Head of caudate nucleus (tissue), 42 donors: ENCODE data around the gene NR5A1.

Experiments
- DNase-seq, 42 donors: peaks; one replicate each; pipeline versions ENCODE4 v3.0.0 to v3.0.0-alpha.2; 2020 to 2021; ENCODE audit warnings: mixed read lengths in 7 of 42
- intact Hi-C: fragments of 100-400 bp; cut with DNase I; formaldehyde crosslinking; loops from one replicate; pipeline ENCODE4 v1.15.0; 2022

The NR5A1 gene

DNA sequence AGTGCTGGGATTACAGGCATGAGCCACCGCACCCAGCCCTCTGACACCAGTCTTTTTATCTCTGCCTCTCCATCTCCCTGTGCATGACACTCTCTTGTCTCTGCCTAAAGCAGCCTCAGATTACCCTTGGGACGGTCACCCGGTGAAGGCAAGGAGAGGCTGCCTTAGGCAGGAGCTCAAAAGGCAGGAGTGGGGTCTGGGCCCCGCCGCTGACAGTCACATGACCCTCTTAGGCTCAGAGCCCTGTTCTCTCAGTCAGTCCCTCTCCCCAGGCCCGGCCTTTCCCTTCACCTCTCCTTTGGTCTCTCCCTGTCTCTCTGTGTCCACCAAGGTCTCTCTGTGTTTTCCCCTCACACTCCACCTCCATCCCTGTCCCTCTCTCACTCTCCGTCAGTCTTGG, 34.4 kb downstream of the NR5A1 start:
- intact Hi-C loops: loop anchor here (10.0 kb wide), 1 partner anchor 62 kb away; no protein-coding TSS in a partner anchor
- DNase-seq: no peak

DNA sequence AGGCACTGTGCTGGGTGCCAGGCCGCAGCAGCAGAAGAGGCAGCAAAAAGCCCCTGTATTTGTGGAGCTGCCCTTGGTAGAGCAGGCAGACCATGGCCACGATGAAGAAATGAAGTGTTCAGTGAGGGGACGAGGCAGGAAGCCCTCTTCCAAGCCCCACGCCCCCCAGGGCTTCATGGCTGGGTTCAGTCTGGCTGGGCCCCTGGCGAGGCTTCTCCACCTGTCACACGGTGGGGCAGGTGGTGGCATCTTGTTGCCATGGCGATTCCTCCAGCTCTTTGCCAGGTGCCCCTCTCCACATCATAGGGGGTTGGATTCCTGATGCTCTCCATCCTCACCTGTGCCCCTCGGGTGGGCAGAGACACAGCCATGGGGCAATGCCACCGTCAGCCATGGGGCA, 35.4 kb downstream of the NR5A1 start:
- no peak for DNase-seq
- intact Hi-C loops: loop anchor here (10.0 kb wide), 1 partner anchor 63 kb away; no protein-coding TSS in a partner anchor

DNA sequence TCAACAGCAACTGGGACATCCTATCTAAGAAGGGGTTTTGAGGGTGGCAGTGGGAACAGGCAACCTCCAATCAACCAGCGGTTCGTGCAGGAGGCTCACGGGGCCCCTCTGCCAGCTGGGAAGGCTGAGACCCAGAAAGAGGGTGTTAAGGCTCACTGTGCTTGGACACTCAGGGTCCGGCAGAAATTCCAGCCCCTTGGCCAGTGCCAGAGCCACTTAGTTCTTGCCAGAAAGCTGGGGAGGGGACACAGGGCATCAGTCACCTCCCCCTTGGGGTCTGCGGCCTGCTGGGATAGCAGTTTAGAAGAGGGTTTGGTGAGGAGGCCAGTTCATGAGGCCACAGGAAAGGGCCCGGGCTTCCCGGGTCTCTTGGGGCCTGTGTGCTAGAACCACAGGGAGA, 36.5 kb downstream of the NR5A1 start:
- no peak for DNase-seq
- intact Hi-C loops: loop anchor here (10.0 kb wide), 1 partner anchor 64 kb away; no protein-coding TSS in a partner anchor

DNA sequence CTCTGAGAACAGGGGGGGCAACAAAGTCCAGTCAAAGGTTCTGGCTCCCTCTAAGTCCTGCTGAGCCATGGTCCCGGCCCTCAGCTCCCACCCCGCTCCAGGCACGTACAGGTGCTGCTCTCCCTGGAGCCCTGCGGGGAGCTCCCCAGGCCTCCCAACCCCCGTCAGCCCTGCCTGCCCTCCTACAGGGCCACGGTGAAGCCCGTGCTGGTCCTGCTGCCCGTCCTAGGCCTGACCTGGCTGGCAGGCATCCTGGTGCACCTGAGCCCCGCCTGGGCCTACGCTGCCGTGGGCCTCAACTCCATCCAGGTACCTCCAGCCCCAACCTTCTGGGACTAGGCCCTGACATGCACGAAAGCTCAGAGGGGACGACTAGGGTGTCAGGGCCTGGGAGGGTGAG, 36.9 kb downstream of the NR5A1 start:
- no peak for DNase-seq
- intact Hi-C loops: loop anchor here (10.0 kb wide), 1 partner anchor 64 kb away; no protein-coding TSS in a partner anchor

DNA sequence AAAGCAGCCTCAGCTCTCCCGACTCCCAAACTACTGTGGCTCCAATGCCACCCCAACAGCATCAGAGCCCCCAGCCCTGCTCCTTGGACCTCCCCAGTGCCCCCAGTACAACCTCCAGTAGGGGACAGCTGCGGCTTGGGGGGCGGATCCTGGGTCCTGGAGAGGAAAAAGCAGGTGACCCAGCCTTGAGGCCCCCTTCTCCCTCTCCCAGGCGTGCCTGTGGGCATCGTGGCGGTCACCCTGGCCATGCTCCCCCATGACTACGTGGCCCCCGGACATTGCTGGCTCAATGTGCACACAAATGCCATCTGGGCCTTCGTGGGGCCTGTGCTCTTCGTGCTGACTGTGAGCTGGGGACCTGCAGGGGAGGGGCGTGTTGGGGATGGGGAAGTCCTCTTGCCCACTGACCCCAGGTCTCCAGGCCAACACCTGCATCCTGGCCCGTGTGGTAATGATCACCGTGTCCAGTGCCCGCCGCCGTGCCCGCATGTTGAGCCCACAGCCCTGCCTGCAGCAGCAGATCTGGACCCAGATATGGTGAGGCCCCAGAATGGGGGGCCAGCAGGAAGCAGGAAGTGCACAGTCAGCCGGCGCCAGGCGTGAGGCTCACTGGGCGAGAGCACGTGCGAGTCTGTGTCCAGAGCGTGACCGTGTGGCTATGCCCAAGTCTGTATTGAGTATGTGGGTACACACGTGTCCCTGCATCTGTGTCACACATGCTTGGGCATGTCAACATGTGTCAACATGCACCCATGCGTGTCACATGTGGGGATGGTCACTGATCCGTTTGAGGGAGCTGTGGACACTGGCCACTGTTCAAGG, 38.0 kb downstream of the NR5A1 start:
- no peak for DNase-seq
- intact Hi-C loops: no loop called here

DNA sequence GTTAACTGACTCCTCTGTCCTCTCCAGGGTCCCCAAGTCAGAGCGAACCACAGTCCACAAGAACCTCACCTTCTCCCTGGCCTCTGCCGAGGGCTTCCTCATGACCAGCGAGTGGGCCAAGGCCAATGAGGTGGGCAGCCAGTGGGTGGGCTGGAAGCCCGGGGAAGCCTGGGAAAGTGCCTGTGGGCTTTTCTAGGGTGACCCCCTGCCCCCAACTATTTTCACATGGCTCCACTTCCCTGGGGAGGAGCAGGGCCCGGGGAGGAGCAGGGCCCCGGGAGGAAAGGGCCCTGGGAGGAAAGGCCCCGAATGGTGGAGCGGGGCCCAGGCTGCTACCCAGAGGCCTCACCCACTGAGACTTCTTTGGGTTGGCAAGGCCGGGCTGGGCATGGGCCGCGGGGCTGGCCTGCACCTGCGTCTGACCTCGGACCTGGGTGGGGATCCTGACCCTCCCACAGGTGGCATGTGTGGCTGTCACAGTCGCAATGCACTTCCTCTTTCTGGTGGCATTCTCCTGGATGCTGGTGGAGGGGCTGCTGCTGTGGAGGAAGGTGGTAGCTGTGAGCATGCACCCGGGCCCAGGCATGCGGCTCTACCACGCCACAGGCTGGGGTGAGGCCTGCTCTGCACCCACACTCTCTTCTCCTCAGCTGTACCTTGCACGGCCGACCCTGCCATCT, 39.0 kb downstream of the NR5A1 start:
- intact Hi-C loops: no loop called here
- DNase-seq: no peak

DNA sequence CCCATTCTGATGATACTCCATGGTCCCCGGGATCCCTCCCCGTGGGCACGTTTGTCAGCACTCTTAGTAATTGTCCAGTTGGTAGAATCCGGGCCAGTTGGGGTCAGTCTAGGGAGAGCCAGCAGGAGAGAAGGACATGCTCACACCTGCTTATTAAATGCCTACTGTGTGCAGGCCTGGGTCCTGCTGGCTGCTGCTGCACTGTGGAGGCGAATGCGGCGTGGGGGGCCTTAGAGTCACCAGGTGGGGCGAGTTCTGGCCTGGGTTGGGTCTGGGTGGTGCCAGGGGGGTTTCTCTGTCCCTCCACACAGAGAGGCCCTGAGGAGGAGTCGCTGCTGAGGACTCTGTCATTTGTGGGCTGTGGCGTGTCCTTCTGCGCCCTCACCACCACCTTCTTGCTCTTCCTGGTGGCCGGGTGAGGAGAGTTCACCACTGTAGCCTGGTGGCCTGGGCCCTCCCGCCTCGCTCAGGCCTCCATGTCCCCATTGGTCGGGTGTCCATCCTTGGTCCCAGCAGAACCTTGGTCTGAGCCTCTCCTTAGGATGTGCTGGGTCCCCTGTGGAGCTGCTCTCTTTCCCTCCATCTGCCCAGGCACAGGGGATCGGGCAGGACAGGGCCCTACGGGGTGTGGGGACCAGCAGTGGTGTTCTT, 39.7 kb downstream of the NR5A1 start:
- DNase-seq: no peak

DNA sequence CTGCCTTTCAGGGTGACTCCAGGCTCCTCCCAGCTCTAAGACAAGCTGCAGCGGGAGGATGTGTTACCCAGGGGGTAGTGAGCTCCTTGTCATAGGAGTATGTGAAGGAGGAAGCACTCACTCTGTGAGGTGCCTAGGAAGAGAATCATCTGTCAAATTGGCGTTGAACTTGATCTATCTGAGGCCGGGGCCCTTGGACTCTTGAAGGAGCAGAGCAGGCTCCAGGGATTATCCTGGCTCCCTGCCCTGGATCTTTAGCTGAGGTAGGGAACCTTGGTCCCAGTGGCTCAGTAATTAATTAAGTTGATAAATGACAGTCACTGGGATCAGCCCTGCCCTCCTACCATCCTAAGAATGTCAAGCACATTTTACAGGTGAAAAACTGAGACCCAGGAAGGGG, 41.5 kb downstream of the NR5A1 start:
- intact Hi-C loops: no loop called here

More for the DNA sequence above, 39.7 kb downstream of the NR5A1 start:
- intact Hi-C loops: no loop called here

DNA sequence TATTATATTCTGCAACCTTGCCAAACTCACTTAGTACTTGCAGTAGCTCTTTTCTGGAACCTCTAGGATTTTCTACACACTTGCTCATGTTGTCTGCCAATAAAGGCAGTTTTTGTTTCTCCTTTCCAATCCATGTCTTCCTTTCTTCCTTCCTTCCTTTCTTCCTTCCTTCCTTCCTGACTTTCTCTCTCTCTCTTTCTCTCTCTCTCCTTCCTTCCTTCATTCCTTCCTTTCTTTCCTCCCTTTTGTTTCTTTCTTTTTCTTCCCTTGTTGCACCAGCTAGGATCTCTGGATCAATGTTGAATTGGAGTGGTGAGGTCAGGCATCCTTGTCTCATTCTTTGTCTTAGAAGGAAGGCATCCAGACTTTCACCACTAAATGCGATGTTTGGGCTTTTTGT, 44.5 kb downstream of the NR5A1 start:
- intact Hi-C loops: no loop called here
- DNase-seq: no peak

More for the DNA sequence above, 41.5 kb downstream of the NR5A1 start:
- DNase-seq: no peak

DNA sequence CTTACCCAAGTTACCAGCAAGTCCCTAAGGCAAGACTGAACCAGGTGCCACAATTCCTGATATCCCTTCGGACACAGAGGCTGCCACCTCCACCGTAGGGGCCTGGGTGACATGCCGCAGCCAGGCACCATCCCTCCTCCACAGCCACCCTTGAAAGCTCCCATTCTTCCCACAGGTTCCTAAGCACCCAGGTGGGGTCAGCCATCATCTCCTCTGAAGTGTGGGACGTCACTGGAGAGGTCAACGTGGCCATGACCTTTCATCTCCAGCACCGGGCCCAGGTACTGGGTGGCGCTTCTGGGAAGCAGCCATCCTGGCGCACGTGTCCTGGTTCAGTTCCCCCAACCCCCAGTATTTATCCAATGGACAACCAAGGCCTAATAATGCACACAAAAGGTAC, 48.8 kb downstream of the NR5A1 start:
- intact Hi-C loops: no loop called here
- no peak for DNase-seq

DNA sequence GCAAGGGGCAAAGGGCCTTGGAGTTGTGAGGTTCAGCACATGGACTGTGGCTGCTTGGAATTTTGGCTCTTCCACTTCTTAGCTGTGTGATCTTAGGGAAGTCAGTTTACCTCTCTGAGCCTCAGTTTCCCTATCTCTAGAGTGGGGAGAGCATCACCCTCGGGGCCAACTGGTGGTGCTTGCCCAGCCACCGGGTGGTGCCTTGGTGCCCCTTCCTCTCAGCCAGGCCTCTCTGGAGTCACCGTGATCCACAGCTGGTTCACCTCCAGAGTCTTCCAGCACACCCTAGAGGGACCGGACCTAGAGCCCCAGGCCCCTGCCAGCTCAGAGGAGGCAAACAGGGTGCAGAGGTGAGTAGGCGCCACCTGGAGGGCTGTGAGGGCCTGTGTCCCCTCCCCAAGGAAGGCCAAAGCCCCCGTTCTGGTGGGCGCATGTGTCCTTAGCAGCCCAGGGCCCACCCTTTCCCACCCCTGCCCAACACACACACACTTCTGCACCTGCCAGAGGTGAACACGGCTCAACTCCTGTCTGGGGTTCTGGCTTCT, 49.2 kb downstream of the NR5A1 start:
- intact Hi-C loops: no loop called here
- no peak for DNase-seq

DNA sequence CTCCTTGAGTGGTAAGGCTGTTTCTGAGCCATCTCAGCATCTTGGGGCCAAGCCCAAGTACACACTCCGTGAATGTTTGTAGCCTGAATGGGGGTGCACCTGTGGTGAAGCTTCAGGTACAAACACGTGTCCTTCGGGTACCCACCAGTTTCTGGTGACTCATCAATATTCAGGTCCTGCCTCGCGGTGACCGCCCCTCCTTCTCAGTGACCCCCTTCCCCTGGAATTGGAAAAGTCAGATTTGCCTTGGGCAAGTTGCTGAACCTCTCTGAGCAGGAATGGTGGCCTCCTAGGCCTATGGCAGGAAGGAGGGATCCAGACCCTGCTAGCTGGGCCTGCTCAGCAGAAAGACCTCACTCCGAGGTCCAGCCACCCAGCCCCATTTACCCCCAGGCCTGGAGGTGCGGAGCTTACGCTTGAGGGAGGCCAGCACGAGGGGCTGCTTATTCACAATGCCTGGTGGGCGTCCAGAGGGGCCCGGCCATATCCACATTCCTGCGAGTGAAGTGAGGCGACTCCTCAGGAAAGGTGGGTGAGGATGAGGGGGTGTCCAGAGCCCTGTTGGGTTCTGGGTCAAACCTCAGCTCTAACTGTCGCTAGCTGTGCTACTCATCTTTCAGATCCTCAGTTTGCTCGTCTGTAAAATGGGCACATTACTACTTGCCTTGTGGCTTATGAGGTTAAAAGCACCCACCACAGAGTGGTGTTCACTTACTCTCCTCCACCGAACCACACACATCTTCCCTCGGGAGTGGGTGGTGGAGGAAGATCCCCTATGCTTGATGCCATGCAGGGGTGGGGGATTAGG, 49.9 kb downstream of the NR5A1 start:
- DNase-seq: no peak

DNA sequence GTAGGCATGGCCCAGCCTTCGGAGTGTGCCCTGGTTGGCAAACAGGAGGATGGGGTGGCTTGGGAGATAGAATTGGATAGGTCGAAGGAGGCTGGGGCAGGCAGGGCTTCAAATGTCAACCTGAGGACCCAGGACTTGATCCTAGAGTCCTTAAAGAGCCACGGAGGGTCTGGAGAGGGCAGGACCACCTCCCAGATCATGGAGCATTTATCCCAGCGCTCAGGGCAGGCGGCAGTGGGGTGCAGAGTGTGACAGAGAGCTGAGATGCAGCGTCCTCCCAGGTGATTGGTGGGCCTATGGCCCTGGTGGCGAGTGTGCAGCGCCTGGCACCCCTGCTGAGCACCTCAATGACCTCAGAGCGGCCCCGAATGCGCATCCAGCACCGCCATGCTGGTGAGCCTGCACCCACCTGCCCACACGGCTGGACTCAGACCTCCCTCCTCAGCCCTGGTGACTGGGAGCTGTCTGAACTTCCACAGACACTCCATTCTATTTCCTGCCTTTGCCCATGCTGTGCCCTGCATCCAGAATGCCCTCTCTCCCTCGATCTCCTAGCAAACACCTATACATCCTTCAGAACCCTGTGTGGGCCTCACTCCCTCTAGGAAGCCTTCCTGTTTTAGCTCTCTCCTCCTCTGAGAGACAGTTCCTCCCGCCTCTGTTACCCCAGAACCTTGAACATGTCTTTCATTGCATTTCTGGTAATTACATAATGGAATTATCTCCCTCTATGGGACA, 50.7 kb downstream of the NR5A1 start:
- intact Hi-C loops: no loop called here
- no peak for DNase-seq

More for the DNA sequence above, 49.9 kb downstream of the NR5A1 start:
- intact Hi-C loops: no loop called here

DNA sequence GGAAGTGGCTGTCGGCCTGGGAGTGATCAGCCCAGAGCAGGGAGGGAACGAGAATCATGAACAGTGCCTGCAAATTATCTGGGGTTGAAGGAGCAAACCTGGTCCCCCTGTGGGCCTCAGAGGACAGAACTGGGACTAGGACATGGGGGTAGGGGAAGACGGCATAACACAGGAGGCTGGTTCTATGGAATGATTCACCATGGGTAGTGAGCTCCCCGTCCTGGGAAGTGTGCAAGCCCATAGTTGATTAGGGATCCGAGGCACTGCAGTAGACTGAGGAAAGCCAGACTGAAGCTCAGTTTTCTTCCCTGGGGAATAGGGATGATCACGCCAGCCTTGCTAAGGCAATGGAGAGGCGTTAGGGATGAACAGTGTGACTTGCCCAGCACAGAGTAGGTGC, 51.4 kb downstream of the NR5A1 start:
- intact Hi-C loops: no loop called here
- DNase-seq: no peak

DNA sequence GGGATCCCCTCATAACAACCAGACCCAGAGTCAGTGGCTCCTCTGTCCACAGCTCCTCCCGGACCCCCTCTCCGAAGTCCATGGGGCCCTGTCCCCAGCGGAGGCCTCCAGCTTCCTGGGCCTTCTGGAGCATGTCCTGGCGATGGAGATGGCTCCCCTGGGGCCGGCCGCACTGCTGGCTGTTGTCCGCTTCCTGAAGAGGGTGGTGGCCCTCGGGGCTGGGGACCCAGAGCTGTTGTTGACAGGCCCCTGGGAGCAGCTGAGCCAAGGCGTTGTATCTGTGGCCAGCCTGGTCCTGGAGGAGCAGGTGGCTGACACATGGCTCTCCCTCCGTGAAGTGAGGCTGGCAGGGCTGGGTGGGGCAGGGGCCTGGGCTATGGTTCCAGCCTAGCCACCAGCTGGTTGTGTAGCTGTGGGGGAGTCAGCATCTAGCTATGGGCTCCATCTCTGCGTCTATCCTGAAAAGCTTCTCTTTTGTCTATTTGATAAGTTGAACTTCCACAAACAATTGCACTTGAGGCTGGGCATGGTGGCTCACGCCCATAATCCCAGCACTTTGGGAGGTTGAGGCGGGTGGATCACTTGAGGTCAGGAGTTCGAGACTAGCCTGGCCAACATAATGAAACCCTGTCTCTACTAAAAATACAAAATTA, 52.3 kb downstream of the NR5A1 start:
- intact Hi-C loops: no loop called here
- no peak for DNase-seq

DNA sequence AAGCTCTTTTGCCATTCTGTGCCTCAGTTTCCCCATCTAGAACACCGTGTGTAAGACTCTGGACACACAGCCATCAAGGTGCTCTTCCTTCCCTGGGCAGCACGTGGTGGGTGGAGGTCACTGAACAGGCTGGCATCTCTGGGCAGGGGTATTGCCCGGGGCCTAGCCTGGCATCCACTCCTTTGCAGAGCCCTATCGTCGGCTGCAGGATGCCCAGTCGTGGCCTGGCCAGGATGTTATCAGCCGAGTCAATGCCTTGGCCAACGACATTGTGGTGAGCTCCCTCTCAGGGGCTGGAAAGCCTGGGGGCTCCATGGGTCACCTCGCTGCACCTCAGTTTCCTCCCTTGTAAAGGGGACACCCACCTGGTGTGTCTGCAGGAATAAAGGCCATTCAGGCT, 52.9 kb downstream of the NR5A1 start:
- DNase-seq: no peak
- intact Hi-C loops: no loop called here

DNA sequence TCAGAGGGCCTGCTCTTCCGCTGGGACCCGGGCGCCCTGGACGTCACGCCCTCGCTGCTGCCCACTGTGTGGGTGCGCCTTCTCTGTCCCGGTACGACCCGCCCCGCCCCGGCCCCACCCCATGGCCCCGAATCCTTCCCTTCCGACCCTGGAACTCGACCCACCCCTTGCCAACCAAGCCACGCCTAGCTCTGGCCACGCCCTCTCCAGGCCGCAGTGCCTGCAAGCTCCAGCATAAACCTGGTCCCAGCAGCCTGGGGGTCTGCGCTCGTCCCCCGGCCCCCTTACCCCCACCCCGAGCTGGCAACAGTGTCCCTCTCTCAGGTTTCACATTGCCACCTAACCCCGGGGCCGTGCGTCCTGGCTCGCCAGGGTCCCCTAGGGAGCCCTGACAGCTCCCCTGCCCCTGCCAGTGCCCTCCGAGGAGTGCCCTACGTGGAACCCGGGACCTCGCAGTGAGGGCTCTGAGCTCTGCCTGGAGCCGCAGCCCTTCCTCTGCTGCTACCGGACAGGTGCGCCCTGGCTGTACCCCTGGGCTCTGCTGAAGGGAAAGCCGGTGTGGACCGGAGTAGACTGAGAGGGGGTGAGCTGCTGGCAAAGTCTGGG, 53.5 kb downstream of the NR5A1 start:
- intact Hi-C loops: no loop called here
- DNase-seq: no peak
